DND-41 (cell line): Measurements from ENCODE around the gene CLK1.

Experiments
- ATAC-seq: fragments of 200-7000 bp; cut with Tn5 transposase; 3 replicates; pipeline ENCODE4 v1.9.1; 2021; ENCODE audit warnings: low read depth; ENCODE audit not compliant: insufficient read depth
- DNase-seq: peaks from one replicate; pipeline ENCODE4 v3.0.0-alpha.2; 2020
- H2AFZ ChIP-seq: 2 replicates; pipeline ENCODE4 v1.6.0; 2012; ENCODE audit warnings: low read depth, low read length
- H3K27ac ChIP-seq: 2 replicates; pipeline ENCODE4 v1.5.1; 2012; ENCODE audit warnings: low read length, inconsistent platforms
- H3K27me3 ChIP-seq: fragments of 200-600 bp; sonication (generic); 2 replicates; pipeline ENCODE4 v1.6.0; 2012; ENCODE audit warnings: low read length, mild to moderate bottlenecking, inconsistent platforms; ENCODE audit not compliant: insufficient read depth, poor library complexity
- H3K36me3 ChIP-seq: 2 replicates; pipeline ENCODE4 v1.5.1; 2012; ENCODE audit warnings: low read length, inconsistent platforms; ENCODE audit not compliant: insufficient read depth
- H3K4me1 ChIP-seq: 2 replicates; pipeline ENCODE4 v1.5.1; 2012; ENCODE audit warnings: mild to moderate bottlenecking, low read length; ENCODE audit not compliant: insufficient read depth
- H3K4me2 ChIP-seq: 2 replicates; pipeline ENCODE4 v1.6.0; 2012; ENCODE audit warnings: mild to moderate bottlenecking, moderate library complexity, low read length, inconsistent platforms; ENCODE audit not compliant: insufficient read depth
- H3K4me3 ChIP-seq, 2 experiments: fragments of 200-600 bp in 1 of 2; shearing (Covaris generic) in 1 of 2; 2 replicates each; pipeline ENCODE4 v1.5.1; 2012 to 2016; ENCODE audit warnings: inconsistent platforms in 2 of 2, low read length in 2 of 2, mild to moderate bottlenecking in 2 of 2, low read depth in 1 of 2, moderate library complexity in 1 of 2
- H3K79me2 ChIP-seq: 2 replicates; pipeline ENCODE4 v1.6.0; 2012; ENCODE audit warnings: low read length, inconsistent platforms; ENCODE audit not compliant: insufficient read depth
- H3K9ac ChIP-seq: 2 replicates; pipeline ENCODE4 v1.6.0; 2012; ENCODE audit warnings: low read depth, mild to moderate bottlenecking, inconsistent platforms, low read length, moderate library complexity
- H3K9me3 ChIP-seq: 2 replicates; pipeline ENCODE4 v1.5.1; 2012; ENCODE audit warnings: low read length, moderate library complexity, mild to moderate bottlenecking, inconsistent platforms; ENCODE audit not compliant: insufficient read depth, severe bottlenecking
- H4K20me1 ChIP-seq: 2 replicates; pipeline ENCODE4 v1.6.0; 2012; ENCODE audit warnings: low read length; ENCODE audit not compliant: insufficient read depth
- CTCF ChIP-seq: IDR thresholded peaks from 2 replicates; pipeline ENCODE4 v1.5.1; 2012; ENCODE audit warnings: borderline replicate concordance, low read length, moderate library complexity, mild to moderate bottlenecking; ENCODE audit not compliant: poor library complexity, severe bottlenecking; ENCODE audit errors: extremely low read depth
- EZH2 ChIP-seq: IDR thresholded peaks from 3 replicates; pipeline ENCODE4 v1.6.1; 2012; ENCODE audit warnings: borderline replicate concordance, low read depth, mild to moderate bottlenecking, moderate library complexity, low read length, inconsistent platforms; ENCODE audit not compliant: severe bottlenecking

The CLK1 gene

DNA sequence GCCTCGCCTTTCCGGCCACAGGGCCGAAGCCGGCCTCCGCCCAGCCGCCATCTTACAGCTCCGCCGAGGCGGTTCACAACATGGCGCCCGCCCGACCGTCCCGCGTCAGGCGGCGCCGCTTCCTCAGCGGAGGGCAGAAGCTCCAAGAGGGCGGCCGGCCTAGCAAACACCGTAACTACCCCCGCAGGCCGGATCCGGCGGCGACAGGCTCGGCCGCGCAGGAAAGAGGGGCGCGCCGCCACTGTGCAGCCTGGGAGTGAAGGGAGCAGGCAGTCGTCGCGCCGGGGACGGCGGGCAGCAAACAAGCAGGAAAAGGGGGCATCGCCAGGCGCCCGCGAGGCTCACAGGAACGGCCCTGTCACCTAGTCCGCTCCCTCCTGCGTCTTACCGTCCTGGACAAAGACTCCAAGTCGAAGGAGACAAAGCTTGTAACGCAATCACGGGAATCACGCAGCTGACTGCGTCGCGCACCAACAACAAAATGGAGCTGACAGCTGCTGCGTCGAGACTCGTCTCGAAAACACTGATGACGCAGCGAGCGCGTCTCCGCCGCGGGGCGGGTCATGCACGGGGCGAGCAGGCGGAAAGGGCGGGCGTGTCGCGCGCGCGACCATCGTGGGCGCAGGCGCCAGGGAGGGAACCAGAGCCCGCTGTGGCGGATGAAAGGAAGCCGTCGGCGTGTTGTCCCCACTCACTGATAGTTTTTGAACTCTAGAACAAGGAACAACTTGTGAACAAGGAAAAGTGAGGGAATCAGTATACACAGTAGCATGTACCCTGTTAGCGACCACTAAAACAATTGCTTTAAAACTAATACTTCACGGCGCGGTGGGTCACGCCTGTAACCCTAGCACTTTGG is at the start of gene CLK1:
CLK1 (minus strand) TSS at position 483 of the 859 bp plus-strand sequence. CDS start 2,796 bp downstream, outside the sequence.
- peak within 1 kb of the TSS; percentile 99 for H3K27ac ChIP-seq
- no peak for TF ChIP-seq EZH2
- TF ChIP-seq CTCF: no peak
- H3K9me3 ChIP-seq: no peaks in the 10 kb centered on the region
- peak within 1 kb of the TSS; percentile 99 for H3K9ac ChIP-seq
- H3K4me1 ChIP-seq: peaks cover 43% of the 10 kb centered on the region
- DNase-seq (peak; percentile 96), ATAC-seq (peak; percentile 85)
- peaks cover 49% of the 10 kb centered on the region for H3K36me3 ChIP-seq
- H3K27me3 ChIP-seq: no peaks in the 10 kb centered on the region
- peaks cover 51% of the 10 kb centered on the region for H3K79me2 ChIP-seq
- H4K20me1 ChIP-seq: peaks cover 34% of the 10 kb centered on the region
- H3K4me2 ChIP-seq: peak within 1 kb of the TSS; percentile 72
- peak within 1 kb of the TSS; percentile 96 for H2AFZ ChIP-seq
- H3K4me3 ChIP-seq: peak within 1 kb of the TSS; percentile 97 to 98

DNA sequence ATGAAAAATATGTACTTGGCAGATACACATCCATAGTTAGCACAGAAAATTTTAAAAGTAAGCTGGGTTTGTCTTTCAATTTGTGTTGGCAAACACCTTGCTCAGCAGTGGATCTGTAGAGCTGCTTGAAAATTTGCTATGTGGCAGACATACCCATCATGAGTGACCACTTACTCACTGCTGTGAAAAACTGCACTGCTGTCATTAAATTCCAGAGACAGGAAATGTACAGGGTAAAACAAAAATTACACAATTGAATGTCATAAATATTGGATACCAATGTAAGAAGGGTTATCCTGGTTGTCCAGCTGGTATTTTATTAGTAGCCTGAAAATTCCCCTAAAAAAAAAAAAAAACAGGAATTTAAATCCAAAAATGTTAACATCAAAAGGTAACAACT is 49.2 kb upstream of the CLK1 start:
- Histone ChIP-seq H4K20me1 (no peaks in the 10 kb centered on the region), H3K4me3 (no peak overlapping the region), H3K27me3 (no peaks in the 10 kb centered on the region), H3K4me1 (no peaks in the 10 kb centered on the region), H3K79me2 (no peaks in the 10 kb centered on the region), H3K36me3 (peaks cover 80% of the 10 kb centered on the region), H3K9me3 (no peaks in the 10 kb centered on the region), H2AFZ (no peak overlapping the region), H3K4me2 (no peak overlapping the region), H3K9ac (no peak overlapping the region), H3K27ac (no peak overlapping the region)
- no peak for DNase-seq
- ATAC-seq: no peak
- TF ChIP-seq CTCF: no peak
- TF ChIP-seq EZH2: no peak

- no peak overlapping the region for H2AFZ ChIP-seq
- H3K27ac ChIP-seq: no peak overlapping the region
- no peak overlapping the region for H3K4me2 ChIP-seq
- no peaks in the 10 kb centered on the region for H3K27me3 ChIP-seq
- no peaks in the 10 kb centered on the region for H3K4me1 ChIP-seq
- peaks cover 75% of the 10 kb centered on the region for H3K36me3 ChIP-seq
- no peaks in the 10 kb centered on the region for H3K79me2 ChIP-seq
- H3K9me3 ChIP-seq: no peaks in the 10 kb centered on the region
- H3K9ac ChIP-seq: no peak overlapping the region
- TF ChIP-seq CTCF (no peak), EZH2 (no peak)
- H3K4me3 ChIP-seq: no peak overlapping the region
- DNase-seq (no peak), ATAC-seq (no peak)
- no peaks in the 10 kb centered on the region for H4K20me1 ChIP-seq
Observed at GRCh38 chr2:200909958-200910357, 45.5 kb upstream of the CLK1 start.
